Duodenal mucosa (tissue), 2 donors: Measurements from ENCODE around the gene FHOD3.

ENCODE experiments used
- H3K27ac ChIP-seq: one replicate; pipeline ENCODE4 v1.7.0; 2013; ENCODE audit warnings: low read depth, low read length
- H3K27me3 ChIP-seq, 2 donors: one replicate each; pipeline ENCODE4 v1.7.0; 2013; ENCODE audit warnings: low read length in 2 of 2, control low read depth in 1 of 2; ENCODE audit not compliant: insufficient read depth in 2 of 2, control insufficient read depth in 1 of 2
- H3K36me3 ChIP-seq, 2 donors: one replicate each; pipeline ENCODE4 v1.7.0; 2013; ENCODE audit warnings: low read length in 2 of 2, control low read depth in 1 of 2; ENCODE audit not compliant: insufficient read depth in 2 of 2, control insufficient read depth in 1 of 2
- H3K4me1 ChIP-seq, 2 donors: one replicate each; pipeline ENCODE4 v1.7.0; 2013; ENCODE audit warnings: low read length in 2 of 2, control low read depth in 1 of 2; ENCODE audit not compliant: insufficient read depth in 2 of 2, control insufficient read depth in 1 of 2
- H3K4me3 ChIP-seq, 2 donors: one replicate each; pipeline ENCODE4 v1.7.0; 2013; ENCODE audit warnings: low read length in 2 of 2, low read depth in 1 of 2
- H3K9ac ChIP-seq, 2 donors: one replicate each; pipeline ENCODE4 v1.7.0; 2013; ENCODE audit warnings: low read length in 2 of 2, low read depth in 1 of 2
- H3K9me3 ChIP-seq, 2 donors: one replicate each; pipeline ENCODE4 v1.7.0; 2013; ENCODE audit warnings: low read length in 2 of 2, control low read depth in 1 of 2; ENCODE audit not compliant: control insufficient read depth in 1 of 2

The FHOD3 gene

GRCh38 chr18:36692921-36693332, 395.4 kb downstream of the FHOD3 start:
- no peaks in the 10 kb centered on the region for H3K27me3 ChIP-seq
- H3K27ac ChIP-seq = no peak overlapping the region
- no peak overlapping the region for H3K4me3 ChIP-seq
- H3K9ac ChIP-seq = no peak overlapping the region
- H3K36me3 ChIP-seq = no peaks in the 10 kb centered on the region
- H3K4me1 ChIP-seq = no peaks in the 10 kb centered on the region
- H3K9me3 ChIP-seq = no peaks in the 10 kb centered on the region

- H3K27ac ChIP-seq = no peak overlapping the region
- no peaks in the 10 kb centered on the region for H3K9me3 ChIP-seq
- H3K4me1 ChIP-seq = no peaks in the 10 kb centered on the region
- H3K4me3 ChIP-seq = no peak overlapping the region
- no peaks in the 10 kb centered on the region for H3K27me3 ChIP-seq
- no peaks in the 10 kb centered on the region for H3K36me3 ChIP-seq
- H3K9ac ChIP-seq = no peak overlapping the region
These were observed 396.6 kb downstream of the FHOD3 start for GRCh38 chr18:36693931-36694620.

GRCh38 chr18:36695806-36696205, 398.3 kb downstream of the FHOD3 start:
- Histone ChIP-seq H3K4me1 (no peaks in the 10 kb centered on the region), H3K4me3 (no peak overlapping the region), H3K36me3 (no peaks in the 10 kb centered on the region), H3K9ac (no peak overlapping the region), H3K9me3 (no peaks in the 10 kb centered on the region), H3K27ac (no peak overlapping the region), H3K27me3 (no peaks in the 10 kb centered on the region)

- Histone ChIP-seq H3K27me3 (no peaks in the 10 kb centered on the region), H3K36me3 (no peaks in the 10 kb centered on the region), H3K9ac (no peak overlapping the region), H3K27ac (no peak overlapping the region), H3K9me3 (no peaks in the 10 kb centered on the region), H3K4me1 (no peaks in the 10 kb centered on the region), H3K4me3 (no peak overlapping the region)
These were observed 400.4 kb downstream of the FHOD3 start for GRCh38 chr18:36697905-36698304.

- H3K36me3 ChIP-seq = no peaks in the 10 kb centered on the region
- H3K27me3 ChIP-seq = no peaks in the 10 kb centered on the region
- H3K27ac ChIP-seq = no peak overlapping the region
- no peaks in the 10 kb centered on the region for H3K9me3 ChIP-seq
- H3K9ac ChIP-seq = no peak overlapping the region
- no peaks in the 10 kb centered on the region for H3K4me1 ChIP-seq
- no peak overlapping the region for H3K4me3 ChIP-seq
These were observed 403.4 kb downstream of the FHOD3 start for GRCh38 chr18:36700955-36701354.

GRCh38 chr18:36702401-36703013, 405.0 kb downstream of the FHOD3 start:
- no peak overlapping the region for H3K9ac ChIP-seq

GRCh38 chr18:36704156-36704555, 406.6 kb downstream of the FHOD3 start:
- Histone ChIP-seq H3K4me3 (no peak overlapping the region), H3K36me3 (no peaks in the 10 kb centered on the region), H3K9me3 (no peaks in the 10 kb centered on the region), H3K27ac (no peak overlapping the region), H3K27me3 (no peaks in the 10 kb centered on the region), H3K4me1 (no peaks in the 10 kb centered on the region), H3K9ac (no peak overlapping the region)

More at GRCh38 chr18:36702401-36703013, 405.0 kb downstream of the FHOD3 start:
- Histone ChIP-seq H3K9me3 (no peaks in the 10 kb centered on the region), H3K27me3 (no peaks in the 10 kb centered on the region), H3K36me3 (no peaks in the 10 kb centered on the region), H3K4me3 (no peak overlapping the region), H3K4me1 (no peaks in the 10 kb centered on the region), H3K27ac (no peak overlapping the region)

- Histone ChIP-seq H3K36me3 (no peaks in the 10 kb centered on the region), H3K9ac (no peak overlapping the region), H3K27ac (no peak overlapping the region), H3K4me3 (no peak overlapping the region), H3K4me1 (no peaks in the 10 kb centered on the region), H3K9me3 (no peaks in the 10 kb centered on the region), H3K27me3 (no peaks in the 10 kb centered on the region)
These were observed 408.8 kb downstream of the FHOD3 start for GRCh38 chr18:36706134-36706881.

- Histone ChIP-seq H3K27ac (no peak overlapping the region), H3K9ac (no peak overlapping the region), H3K27me3 (no peaks in the 10 kb centered on the region), H3K9me3 (no peaks in the 10 kb centered on the region), H3K4me1 (no peaks in the 10 kb centered on the region), H3K36me3 (no peaks in the 10 kb centered on the region), H3K4me3 (no peak overlapping the region)
These were observed 410.9 kb downstream of the FHOD3 start for GRCh38 chr18:36708366-36708765.

- Histone ChIP-seq H3K4me3 (no peak overlapping the region), H3K27me3 (no peaks in the 10 kb centered on the region), H3K9me3 (no peaks in the 10 kb centered on the region), H3K27ac (no peak overlapping the region), H3K4me1 (no peaks in the 10 kb centered on the region), H3K9ac (no peak overlapping the region), H3K36me3 (no peaks in the 10 kb centered on the region)
These were observed 411.8 kb downstream of the FHOD3 start for GRCh38 chr18:36709315-36709714.
